PC-3 (cell line): ENCODE data around the gene KIF21A. TPM values are rescaled to one million over a fixed set of nuclear protein-coding genes. Genes with fewer than 3 reads are reported as not detected.
A peak's percentile ranks its signal among the peaks of the same experiment; 100 is the strongest.

Experiments
- ATAC-seq: fragments of 200-7000 bp; cut with Tn5 transposase; 2 replicates; pipeline ENCODE4 v1.9.1; 2020; ENCODE audit warnings: mild to moderate bottlenecking, moderate library complexity
- Bru-seq: library from RNA; stranded (reverse); fragments of 400-500 nt; gene quantifications from one replicate; lab custom pipeline; 2021; lab: Mats Ljungman, UMichigan
- BruChase-seq, 2 experiments: library from RNA; stranded (reverse); fragments of 400-500 nt; gene quantifications; one replicate each; lab custom pipeline; 2021; lab: Mats Ljungman, UMichigan
- BruUV-seq: library from RNA; stranded (reverse); fragments of 400-500 nt; replicated peaks from 2 replicates; lab custom pipeline; 2021; lab: Mats Ljungman, UMichigan
- CTCF ChIA-PET: fragments of 300-600 bp; sonication (Branson Sonifier 250); formaldehyde crosslinking; loops from one replicate; lab custom pipeline; 2022; ENCODE audit warnings: antibody characterized with exemption; lab: Charles Lee
- POLR2A ChIA-PET: fragments of 300-600 bp; sonication (Branson Sonifier 250); formaldehyde crosslinking; loops from one replicate; lab custom pipeline; 2022; ENCODE audit warnings: antibody characterized with exemption; ENCODE audit not compliant: unreplicated experiment; lab: Charles Lee
- DNase-seq: peaks from one replicate; pipeline ENCODE4 v3.0.0-alpha.2; 2015
- H2AFZ ChIP-seq: fragments of 300-600 bp; sonication (generic); 2 replicates; pipeline ENCODE4 v1.6.0; 2016; ENCODE audit warnings: antibody characterized with exemption, low read length
- H3F3A ChIP-seq: fragments of 300-600 bp; sonication (generic); one replicate; pipeline ENCODE4 v1.6.0; 2017; ENCODE audit warnings: antibody characterized with exemption, low read length, control low read depth, mild to moderate bottlenecking; ENCODE audit not compliant: unreplicated experiment
- H3K27ac ChIP-seq: fragments of 300-600 bp; sonication (generic); 2 replicates; pipeline ENCODE4 v1.5.1; 2016; ENCODE audit warnings: mild to moderate bottlenecking, low read length
- H3K27me3 ChIP-seq: fragments of 300-600 bp; sonication (generic); 2 replicates; pipeline ENCODE4 v1.6.1; 2016; ENCODE audit warnings: low read length, mixed read lengths
- H3K36me3 ChIP-seq: fragments of 300-600 bp; sonication (generic); 2 replicates; pipeline ENCODE4 v1.6.1; 2016; ENCODE audit warnings: low read depth, mixed run types, low read length, mixed read lengths
- H3K4me1 ChIP-seq: fragments of 300-600 bp; sonication (generic); 2 replicates; pipeline ENCODE4 v1.5.1; 2016; ENCODE audit warnings: low read length; ENCODE audit not compliant: insufficient read depth
- H3K4me2 ChIP-seq: fragments of 300-600 bp; sonication (generic); 2 replicates; pipeline ENCODE4 v1.6.0; 2016; ENCODE audit warnings: low read length
- H3K4me3 ChIP-seq: fragments of 300-600 bp; sonication (generic); 2 replicates; pipeline ENCODE4 v1.5.1; 2016; ENCODE audit warnings: mild to moderate bottlenecking, low read length, mixed read lengths
- H3K79me2 ChIP-seq: fragments of 300-600 bp; sonication (generic); 2 replicates; pipeline ENCODE4 v1.6.1; 2017; ENCODE audit warnings: low read length, mixed read lengths
- H3K9ac ChIP-seq: fragments of 300-600 bp; sonication (generic); 2 replicates; pipeline ENCODE4 v1.6.0; 2016; ENCODE audit warnings: mild to moderate bottlenecking, low read length
- H3K9me2 ChIP-seq: fragments of 300-600 bp; sonication (generic); replicated peaks from 2 replicates; pipeline ENCODE4 v1.6.1; 2016; ENCODE audit warnings: mixed run types, low read length, mixed read lengths
- H3K9me3 ChIP-seq: fragments of 300-600 bp; sonication (generic); 2 replicates; pipeline ENCODE4 v1.6.1; 2016; ENCODE audit warnings: low read length, mixed read lengths
- H4K20me1 ChIP-seq: fragments of 300-600 bp; sonication (generic); 2 replicates; pipeline ENCODE4 v1.6.1; 2016; ENCODE audit warnings: low read length, mixed read lengths
- CTCF ChIP-seq: fragments of 300-600 bp; sonication (generic); conservative IDR thresholded peaks from 2 replicates; pipeline ENCODE4 v1.5.1; 2017; ENCODE audit warnings: antibody characterized with exemption, low read depth, mild to moderate bottlenecking, low read length
- EZH2 ChIP-seq: fragments of 300-600 bp; sonication (generic); IDR thresholded peaks from one replicate; pipeline ENCODE4 v1.6.1; 2017; ENCODE audit warnings: antibody characterized with exemption, mild to moderate bottlenecking, low read length; ENCODE audit not compliant: unreplicated experiment
- EZH2phosphoT487 ChIP-seq: fragments of 300-600 bp; sonication (generic); IDR thresholded peaks from 2 replicates; pipeline ENCODE4 v1.6.1; 2018; ENCODE audit warnings: mild to moderate bottlenecking, antibody characterized with exemption, low read length, borderline replicate concordance
- intact Hi-C: fragments of 100-400 bp; cut with micrococcal nuclease; formaldehyde crosslinking; loops from 2 replicates; pipeline ENCODE4 v1.9.0; 2023
- long read RNA-seq: library from polyadenylated mRNA; unstranded; transcript quantifications from one replicate; pipeline ENCODE4 v2.0.0, GENCODE V29; 2021; ENCODE audit not compliant: unreplicated experiment
- total RNA-seq: library from RNA; depleted of rRNA; stranded (reverse); fragments of >200 nt; gene quantifications from 2 replicates; pipeline ENCODE4 v1.2.3, GENCODE V29; 2014; rRNA removed

KIF21A gene, protein sequence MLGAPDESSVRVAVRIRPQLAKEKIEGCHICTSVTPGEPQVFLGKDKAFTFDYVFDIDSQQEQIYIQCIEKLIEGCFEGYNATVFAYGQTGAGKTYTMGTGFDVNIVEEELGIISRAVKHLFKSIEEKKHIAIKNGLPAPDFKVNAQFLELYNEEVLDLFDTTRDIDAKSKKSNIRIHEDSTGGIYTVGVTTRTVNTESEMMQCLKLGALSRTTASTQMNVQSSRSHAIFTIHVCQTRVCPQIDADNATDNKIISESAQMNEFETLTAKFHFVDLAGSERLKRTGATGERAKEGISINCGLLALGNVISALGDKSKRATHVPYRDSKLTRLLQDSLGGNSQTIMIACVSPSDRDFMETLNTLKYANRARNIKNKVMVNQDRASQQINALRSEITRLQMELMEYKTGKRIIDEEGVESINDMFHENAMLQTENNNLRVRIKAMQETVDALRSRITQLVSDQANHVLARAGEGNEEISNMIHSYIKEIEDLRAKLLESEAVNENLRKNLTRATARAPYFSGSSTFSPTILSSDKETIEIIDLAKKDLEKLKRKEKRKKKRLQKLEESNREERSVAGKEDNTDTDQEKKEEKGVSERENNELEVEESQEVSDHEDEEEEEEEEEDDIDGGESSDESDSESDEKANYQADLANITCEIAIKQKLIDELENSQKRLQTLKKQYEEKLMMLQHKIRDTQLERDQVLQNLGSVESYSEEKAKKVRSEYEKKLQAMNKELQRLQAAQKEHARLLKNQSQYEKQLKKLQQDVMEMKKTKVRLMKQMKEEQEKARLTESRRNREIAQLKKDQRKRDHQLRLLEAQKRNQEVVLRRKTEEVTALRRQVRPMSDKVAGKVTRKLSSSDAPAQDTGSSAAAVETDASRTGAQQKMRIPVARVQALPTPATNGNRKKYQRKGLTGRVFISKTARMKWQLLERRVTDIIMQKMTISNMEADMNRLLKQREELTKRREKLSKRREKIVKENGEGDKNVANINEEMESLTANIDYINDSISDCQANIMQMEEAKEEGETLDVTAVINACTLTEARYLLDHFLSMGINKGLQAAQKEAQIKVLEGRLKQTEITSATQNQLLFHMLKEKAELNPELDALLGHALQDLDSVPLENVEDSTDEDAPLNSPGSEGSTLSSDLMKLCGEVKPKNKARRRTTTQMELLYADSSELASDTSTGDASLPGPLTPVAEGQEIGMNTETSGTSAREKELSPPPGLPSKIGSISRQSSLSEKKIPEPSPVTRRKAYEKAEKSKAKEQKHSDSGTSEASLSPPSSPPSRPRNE (N-terminal part only)
- total RNA-seq (21.7 and 25.1 TPM in 2 replicates), Bru-seq, nascent RNA (percentile 74 among the genes with signal in this experiment), BruChase-seq, experiment 1, labeled RNA remaining after a 6-hour chase (percentile 67 among the genes with signal in this experiment), BruChase-seq, experiment 2, labeled RNA remaining after a 2-hour chase (percentile 67 among the genes with signal in this experiment)
- long read RNA-seq, partial matches to known transcripts = 9 of 11 reads
- long read RNA-seq, other reads (novel, unspliced or antisense) = 2 of 11 reads

- no TSS peak for BruUV-seq
- peak; percentile 97 for DNase-seq
- POLR2A ChIA-PET = interaction anchor here (0.6 to 0.7 kb wide), 2 partner anchors 29 to 62 kb away, joined by 3 read pairs; no protein-coding TSS in a partner anchor
- CTCF ChIA-PET = interaction anchor here (0.5 to 1.2 kb wide), 2 partner anchors 40 to 75 kb away, joined by 3 to 6 read pairs; no protein-coding TSS in a partner anchor
- Histone ChIP-seq H3K79me2 (peaks cover 43% of the 10 kb centered on the region), H2AFZ (peak within 1 kb of the TSS; percentile 95), H3K4me2 (peak within 1 kb of the TSS; percentile 98), H3K4me3 (peak within 1 kb of the TSS; percentile 81), H3K4me1 (peaks cover 22% of the 10 kb centered on the region), H3K9me3 (no peaks in the 10 kb centered on the region), H4K20me1 (peaks cover 13% of the 10 kb centered on the region; the same call in 1 of the 2 replicates), H3K36me3 (no peaks in the 10 kb centered on the region), H3K27me3 (no peaks in the 10 kb centered on the region), H3K27ac (peak within 1 kb of the TSS; percentile 61), H3K9me2 (no peaks in the 10 kb centered on the region), H3F3A (no peaks in the 10 kb centered on the region), H3K9ac (peak within 1 kb of the TSS; percentile 78)
- TF ChIP-seq EZH2phosphoT487 = peak; percentile 90
- no peak for TF ChIP-seq CTCF
- TF ChIP-seq EZH2 = no peak
- intact Hi-C loops = loop anchor here (2.0 to 5.0 kb wide), 4 partner anchors 51 to 249 kb away; no protein-coding TSS in a partner anchor
- ATAC-seq = peak; percentile 90
Observed at GRCh38 chr12:39443081-39443928, at the start of gene KIF21A. KIF21A (minus strand) TSS chr12:39443120; CDS start chr12:39442970, 150 bp downstream.

- H3K9me3 ChIP-seq = no peaks in the 10 kb centered on the region
- peaks cover 11% of the 10 kb centered on the region for H3K4me1 ChIP-seq
- no peak overlapping the region for H2AFZ ChIP-seq
- DNase-seq (peak; percentile 76), ATAC-seq (peak; percentile 42)
- no peaks in the 10 kb centered on the region for H3K9me2 ChIP-seq
- ChIA-PET CTCF (no interaction called here), POLR2A (no interaction called here)
- H3K4me3 ChIP-seq = no peak overlapping the region
- no peak for TF ChIP-seq EZH2
- no peak for TF ChIP-seq EZH2phosphoT487
- no peak for TF ChIP-seq CTCF
- H3K27ac ChIP-seq = no peak overlapping the region
- H3K36me3 ChIP-seq = no peaks in the 10 kb centered on the region
- H3K27me3 ChIP-seq = no peaks in the 10 kb centered on the region
- intact Hi-C loops = no loop called here
- no peak overlapping the region for H3K9ac ChIP-seq
- no TSS peak for BruUV-seq
- H4K20me1 ChIP-seq = no peaks in the 10 kb centered on the region
- H3F3A ChIP-seq = no peaks in the 10 kb centered on the region
- H3K79me2 ChIP-seq = no peaks in the 10 kb centered on the region
- no peak overlapping the region for H3K4me2 ChIP-seq
Observed at GRCh38 chr12:39490500-39491282, 47.8 kb upstream of the KIF21A start.
